ENCODE measurements around the gene ACP3.

ACP3 gene

GRCh38 chr3:132347811-132348210 lies 30.6 kb downstream of the ACP3 start:
- TF ChIP-seq, protein P1, sequence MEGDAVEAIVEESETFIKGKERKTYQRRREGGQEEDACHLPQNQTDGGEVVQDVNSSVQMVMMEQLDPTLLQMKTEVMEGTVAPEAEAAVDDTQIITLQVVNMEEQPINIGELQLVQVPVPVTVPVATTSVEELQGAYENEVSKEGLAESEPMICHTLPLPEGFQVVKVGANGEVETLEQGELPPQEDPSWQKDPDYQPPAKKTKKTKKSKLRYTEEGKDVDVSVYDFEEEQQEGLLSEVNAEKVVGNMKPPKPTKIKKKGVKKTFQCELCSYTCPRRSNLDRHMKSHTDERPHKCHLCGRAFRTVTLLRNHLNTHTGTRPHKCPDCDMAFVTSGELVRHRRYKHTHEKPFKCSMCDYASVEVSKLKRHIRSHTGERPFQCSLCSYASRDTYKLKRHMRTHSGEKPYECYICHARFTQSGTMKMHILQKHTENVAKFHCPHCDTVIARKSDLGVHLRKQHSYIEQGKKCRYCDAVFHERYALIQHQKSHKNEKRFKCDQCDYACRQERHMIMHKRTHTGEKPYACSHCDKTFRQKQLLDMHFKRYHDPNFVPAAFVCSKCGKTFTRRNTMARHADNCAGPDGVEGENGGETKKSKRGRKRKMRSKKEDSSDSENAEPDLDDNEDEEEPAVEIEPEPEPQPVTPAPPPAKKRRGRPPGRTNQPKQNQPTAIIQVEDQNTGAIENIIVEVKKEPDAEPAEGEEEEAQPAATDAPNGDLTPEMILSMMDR (IDR thresholded peaks at IDR 0.05; ENCODE audit: unreplicated experiment in 3 of 3): no peak
- H3K9me3 Mint-ChIP-seq: no peaks in the 10 kb centered on the region
- H3K27ac Mint-ChIP-seq: no peak overlapping the region
- peaks cover 6% of the 10 kb centered on the region for H3K4me1 Mint-ChIP-seq
- no peak overlapping the region for H3K4me3 Mint-ChIP-seq
- no peaks in the 10 kb centered on the region for H3K27me3 Mint-ChIP-seq (ENCODE audit: low read depth)
- H3K36me3 Mint-ChIP-seq (ENCODE audit: low read depth): no peaks in the 10 kb centered on the region

GRCh38 chr3:132348531-132348930 lies 31.3 kb downstream of the ACP3 start:
- TF ChIP-seq, protein P1 (IDR thresholded peaks at IDR 0.05; ENCODE audit: unreplicated experiment in 3 of 3): no peak
- Mint-ChIP-seq H3K4me1 (peaks cover 6% of the 10 kb centered on the region), H3K27ac (no peak overlapping the region), H3K4me3 (no peak overlapping the region), H3K36me3 (ENCODE audit: low read depth) (no peaks in the 10 kb centered on the region), H3K27me3 (ENCODE audit: low read depth) (no peaks in the 10 kb centered on the region), H3K9me3 (no peaks in the 10 kb centered on the region)

- Mint-ChIP-seq H3K36me3 (ENCODE audit: low read depth) (no peaks in the 10 kb centered on the region), H3K4me3 (no peak overlapping the region), H3K27me3 (ENCODE audit: low read depth) (no peaks in the 10 kb centered on the region), H3K27ac (no peak overlapping the region), H3K9me3 (no peaks in the 10 kb centered on the region), H3K4me1 (peaks cover 15% of the 10 kb centered on the region)
- TF ChIP-seq, protein P1 (IDR thresholded peaks at IDR 0.05; ENCODE audit: unreplicated experiment in 3 of 3): no peak
Observed at GRCh38 chr3:132350814-132351213, 33.6 kb downstream of the ACP3 start.

DNA sequence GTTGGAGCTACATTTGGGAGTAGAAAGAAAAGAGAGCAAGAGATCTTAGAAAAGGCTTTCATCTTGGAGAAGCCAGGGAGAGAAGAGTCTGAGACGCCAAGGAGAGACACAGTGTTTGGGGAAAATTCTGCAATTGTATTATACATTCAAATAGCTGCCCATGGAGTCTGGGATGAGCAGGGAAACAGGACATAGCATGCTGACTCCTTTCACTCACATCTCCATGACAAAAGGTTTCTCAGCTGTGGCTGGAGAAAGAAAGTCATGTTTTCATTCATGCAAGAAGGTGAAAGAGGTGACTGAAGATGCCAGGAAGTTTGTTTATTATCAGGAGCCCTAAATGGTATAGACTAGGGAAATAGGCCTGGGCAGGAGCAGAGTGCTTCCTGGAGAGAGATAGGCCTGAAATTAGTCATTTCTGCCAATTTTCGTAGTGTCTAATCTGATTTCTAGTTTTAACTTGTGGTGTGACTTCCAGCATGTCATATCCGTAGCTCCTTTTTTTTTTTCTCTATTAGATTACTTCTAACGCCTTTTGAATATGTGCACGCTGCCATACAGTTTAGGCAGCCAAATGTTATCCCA lies 34.1 kb downstream of the ACP3 start:
- Mint-ChIP-seq H3K4me1 (peaks cover 15% of the 10 kb centered on the region), H3K27ac (no peak overlapping the region), H3K9me3 (no peaks in the 10 kb centered on the region), H3K27me3 (ENCODE audit: low read depth) (no peaks in the 10 kb centered on the region), H3K4me3 (no peak overlapping the region), H3K36me3 (ENCODE audit: low read depth) (no peaks in the 10 kb centered on the region)
- TF ChIP-seq, protein P1 (IDR thresholded peaks at IDR 0.05; ENCODE audit: unreplicated experiment in 3 of 3): no peak

GRCh38 chr3:132352556-132353143 lies 35.4 kb downstream of the ACP3 start:
- Mint-ChIP-seq H3K27ac (no peak overlapping the region), H3K27me3 (ENCODE audit: low read depth) (no peaks in the 10 kb centered on the region), H3K4me1 (peaks cover 10% of the 10 kb centered on the region), H3K36me3 (ENCODE audit: low read depth) (no peaks in the 10 kb centered on the region), H3K9me3 (no peaks in the 10 kb centered on the region), H3K4me3 (no peak overlapping the region)
- TF ChIP-seq, protein P1 (IDR thresholded peaks at IDR 0.05; ENCODE audit: unreplicated experiment in 3 of 3): peak; percentile 87 to 89 (median 88)

Data from nephron (organoid).